K562 (cell line): Measurements from ENCODE around the gene ACSM2B. TPM values are rescaled to one million over a fixed set of nuclear protein-coding genes. Genes with fewer than 3 reads are reported as not detected.
"Not testable (repeated sequence)": the region's sequence is repeated elsewhere in the genome, so short reads cannot be mapped to it uniquely, and the experiment has no call there.

ENCODE experiments used
- ATAC-seq: fragments of 200-7000 bp; cut with Tn5 transposase; 3 replicates; pipeline ENCODE4 v1.9.1; 2020; ENCODE audit warnings: moderate library complexity
- BruUV-seq: library from RNA; stranded (reverse); fragments of 400-500 nt; replicated peaks from 2 replicates; lab custom pipeline; 2021; lab: Mats Ljungman, UMichigan
- CTCF ChIA-PET: fragments of 300-600 bp; formaldehyde crosslinking; extraction: SDS; loops from one replicate; lab custom pipeline; 2021; ENCODE audit warnings: low intra/inter-chr PET ratio; lab: Yijun Ruan, JAX
- POLR2A ChIA-PET: fragments of 300-600, 350-650 bp; sonication (Branson Sonifier 250); formaldehyde crosslinking; extraction: SDS; loops from one replicate; lab custom pipeline; 2021; ENCODE audit warnings: antibody characterized with exemption, inconsistent platforms; lab: Yijun Ruan, JAX
- DNase-seq, 4 experiments: peaks; one replicate each; pipeline versions ENCODE4 v3.0.0 to v3.0.0-alpha.2; 2011 to 2018; ENCODE audit warnings: low spot score in 3 of 4, mixed read lengths in 3 of 4; ENCODE audit errors: extremely low read depth in 1 of 4
- FAIRE-seq: peaks from 2 replicates; lab custom pipeline; 2011; peaks lifted over from hg19 to GRCh38; lab: Jason Lieb, UNC
- H2AFZ ChIP-seq: 2 replicates; pipeline ENCODE4 v1.6.0; 2011; ENCODE audit warnings: low read depth, low read length, control low read depth, inconsistent platforms
- H3K27ac ChIP-seq: fragments of 200-600 bp; 3 replicates; pipeline ENCODE4 v1.8.0; 2011; ENCODE audit warnings: low read depth, mild to moderate bottlenecking, control low read depth, inconsistent platforms, low read length, moderate library complexity, mixed read lengths; ENCODE audit errors: extremely low read depth
- H3K27me3 ChIP-seq, 2 experiments: fragments of 300-600 bp in 1 of 2; 2 replicates in 1 of 2; 3 replicates in 1 of 2; pipeline versions ENCODE4 v1.6.0 to v1.8.0; 2011; ENCODE audit warnings: inconsistent platforms in 2 of 2, low read length in 2 of 2, mild to moderate bottlenecking in 1 of 2, mixed read lengths in 1 of 2, moderate library complexity in 1 of 2; ENCODE audit not compliant: control insufficient read depth in 2 of 2, insufficient read depth in 2 of 2
- H3K36me3 ChIP-seq: fragments of 300-600 bp; 3 replicates; pipeline ENCODE4 v1.8.0; 2011; ENCODE audit warnings: mild to moderate bottlenecking, low read length, inconsistent platforms; ENCODE audit not compliant: control insufficient read depth, insufficient read depth
- H3K4me1 ChIP-seq, 2 experiments: fragments of 200-600 bp in 1 of 2; replicated peaks in 1 of 2; 2 replicates in 1 of 2; 3 replicates in 1 of 2; pipeline versions ENCODE4 v1.5.1 to v1.8.0; 2011; ENCODE audit warnings: inconsistent platforms in 2 of 2, low read length in 2 of 2, mild to moderate bottlenecking in 1 of 2, mixed read lengths in 1 of 2, moderate library complexity in 1 of 2; ENCODE audit not compliant: control insufficient read depth in 2 of 2, insufficient read depth in 2 of 2
- H3K4me2 ChIP-seq: 2 replicates; pipeline ENCODE4 v1.6.1; 2011; ENCODE audit warnings: low read length, control low read depth, inconsistent platforms, mixed read lengths; ENCODE audit not compliant: insufficient read depth
- H3K4me3 ChIP-seq: fragments of 200-600 bp; sonication (generic), shearing (Covaris generic); 2 replicates; pipeline ENCODE4 v1.5.1; 2016; ENCODE audit warnings: control low read depth, inconsistent platforms
- H3K79me2 ChIP-seq: fragments of 200-600 bp; 3 replicates; pipeline ENCODE4 v1.8.0; 2011; ENCODE audit warnings: low read length, inconsistent platforms; ENCODE audit not compliant: control insufficient read depth, insufficient read depth
- H3K9ac ChIP-seq, 2 experiments: 2 replicates each; pipeline versions ENCODE4 v1.6.0 to v1.6.1; 2011; ENCODE audit warnings: low read depth in 2 of 2, low read length in 2 of 2, control low read depth in 1 of 2, inconsistent platforms in 1 of 2, mild to moderate bottlenecking in 1 of 2, mixed read lengths in 1 of 2; ENCODE audit not compliant: insufficient read depth in 1 of 2
- H3K9me1 ChIP-seq: one replicate; pipeline ENCODE4 v1.6.0; 2011; ENCODE audit warnings: inconsistent platforms, mild to moderate bottlenecking, low read length, moderate library complexity; ENCODE audit not compliant: control insufficient read depth, insufficient read depth
- H3K9me3 ChIP-seq: replicated peaks from 2 replicates; pipeline ENCODE4 v1.5.1; 2011; ENCODE audit warnings: low read depth, low read length, inconsistent platforms; ENCODE audit not compliant: control insufficient read depth, insufficient read depth
- H4K20me1 ChIP-seq: replicated peaks from 2 replicates; pipeline ENCODE4 v1.6.1; 2011; ENCODE audit warnings: low read length, inconsistent platforms, mixed read lengths; ENCODE audit not compliant: control insufficient read depth, insufficient read depth
- EHMT2 ChIP-seq: fragments of 450-650 bp; IDR thresholded peaks from 2 replicates; pipeline ENCODE4 v1.6.1; 2018; ENCODE audit warnings: antibody characterized with exemption
- MIER1 ChIP-seq: fragments of 450-650 bp; IDR thresholded peaks from 2 replicates; pipeline ENCODE4 v1.6.1; 2016; ENCODE audit warnings: antibody characterized with exemption, mild to moderate bottlenecking, low read depth
- REST ChIP-seq, 2 experiments: fragments of 450-650 bp; formaldehyde crosslinking in 1 of 2; IDR thresholded peaks; 2 replicates each; pipeline versions ENCODE4 v1.4.0 to v1.6.1; 2014 to 2020; ENCODE audit warnings: mild to moderate bottlenecking in 2 of 2, borderline replicate concordance in 1 of 2, low read depth in 1 of 2
- WGBS: fragments of 100-300 bp; shearing (Covaris generic); methylation state at CpG from one replicate; pipeline ENCODE4 v1.1.6; 2016; ENCODE audit warnings: low coverage, mixed read lengths; ENCODE audit not compliant: insufficient coverage; ENCODE audit errors: missing lambda C conversion rate; 5-methylcytosine and 5-hydroxymethylcytosine counted together
- in situ Hi-C: fragments of 300-500 bp; cut with MboI; formaldehyde crosslinking; loops from 4 replicates; pipeline ENCODE4 v1.15.0; 2018; ENCODE audit warnings: inconsistent platforms, mixed read lengths
- intact Hi-C: fragments of 100-400 bp; cut with micrococcal nuclease; formaldehyde crosslinking; loops from 2 replicates; pipeline ENCODE4 v1.14.2; 2022
- polyA plus RNA-seq, 8 experiments: library from polyadenylated mRNA; depleted of rRNA in 4 of 8; stranded (reverse) in 5 of 8; unstranded in 3 of 8; fragments of >200 nt; fragmentation: Nextera tagmentation in 2 of 8; fragmentation: Illumina TruSeq in 1 of 8; extraction: Ambion mirVana in 2 of 8; extraction: Trizol in 1 of 8; gene quantifications; 2 replicates each; pipeline versions ENCODE4 v1.2.1 to v1.2.3, GENCODE V29; 2011 to 2014; ENCODE audit warnings: inconsistent platforms in 1 of 8, missing spikeins in 1 of 8
- total RNA-seq, 7 experiments: library from RNA; depleted of rRNA in 6 of 7; stranded (reverse); fragments of >200 nt in 6 of 7; fragmentation: Illumina TruSeq in 2 of 7; extraction: Trizol in 2 of 7; gene quantifications; 2 replicates each; pipeline versions ENCODE4 v1.2.1 to v1.2.3, GENCODE V29; 2011 to 2021; ENCODE audit warnings: low replicate concordance in 1 of 7

ACSM2B gene
- total and polyA plus RNA-seq, 9 of the 15 experiments (the other 6 are each of a cell fraction or from before 2014, with no cell fraction given), result 0.06 to 0.69 (median 0.55) TPM; not detected in 3

GRCh38 chr16:20555628-20556027 lies 20.5 kb downstream of the ACSM2B start:
- ATAC-seq, H3K79me2 ChIP-seq, POLR2A ChIA-PET, H3K27ac ChIP-seq, DNase-seq, H3K9ac ChIP-seq, H2AFZ ChIP-seq, H3K4me1 ChIP-seq, intact Hi-C loops, H3K9me3 ChIP-seq, H3K4me3 ChIP-seq, H3K4me2 ChIP-seq, CTCF ChIA-PET, H3K27me3 ChIP-seq, H4K20me1 ChIP-seq, BruUV-seq, H3K36me3 ChIP-seq, FAIRE-seq, H3K9me1 ChIP-seq: not testable (repeated sequence)
- TF ChIP-seq REST (IDR thresholded peaks at IDR 0.05; ENCODE audit: borderline replicate concordance) (peak; percentile 87), REST (CRISPR knock-in tag; IDR thresholded peaks at IDR 0.05; ENCODE audit: low read depth) (peak; percentile 41; the same call in 1 of the 2 replicates), EHMT2 (0 out of 2 replicates have a peak, but pooled peaks have one; percentile 47), MIER1 (0 out of 2 replicates have a peak, but pooled peaks have one; percentile 32)
- WGBS, result 0% methylated on average over 2 of the region's 2 CpGs
- in situ Hi-C loops, result loop anchor here (5.0 kb wide), 1 partner anchor 88 kb away; no protein-coding TSS in a partner anchor

GRCh38 chr16:20554689-20555088 lies 21.5 kb downstream of the ACSM2B start:
- H3K36me3 ChIP-seq, H3K79me2 ChIP-seq, H3K27me3 ChIP-seq, H3K9me1 ChIP-seq, H3K4me2 ChIP-seq, H3K27ac ChIP-seq, ATAC-seq, H3K4me3 ChIP-seq, FAIRE-seq, H3K9me3 ChIP-seq, H4K20me1 ChIP-seq, BruUV-seq, POLR2A ChIA-PET, H2AFZ ChIP-seq, CTCF ChIA-PET, intact Hi-C loops, H3K9ac ChIP-seq, H3K4me1 ChIP-seq, DNase-seq: not testable (repeated sequence)
- in situ Hi-C loops, result loop anchor here (5.0 kb wide), 1 partner anchor 87 kb away; no protein-coding TSS in a partner anchor
- WGBS, result 5% methylated on average over 3 of the region's 3 CpGs
